Measurements from ENCODE around the gene BCAT1. TPM values are rescaled to one million over a fixed set of nuclear protein-coding genes. Genes with fewer than 3 reads are reported as not detected.
"Not testable (repeated sequence)": the region's sequence is repeated elsewhere in the genome, so short reads cannot be mapped to it uniquely, and the experiment has no call there.

BCAT1 gene
- total RNA-seq, 1 donor from 2014 or later: 35.3 TPM

DNA sequence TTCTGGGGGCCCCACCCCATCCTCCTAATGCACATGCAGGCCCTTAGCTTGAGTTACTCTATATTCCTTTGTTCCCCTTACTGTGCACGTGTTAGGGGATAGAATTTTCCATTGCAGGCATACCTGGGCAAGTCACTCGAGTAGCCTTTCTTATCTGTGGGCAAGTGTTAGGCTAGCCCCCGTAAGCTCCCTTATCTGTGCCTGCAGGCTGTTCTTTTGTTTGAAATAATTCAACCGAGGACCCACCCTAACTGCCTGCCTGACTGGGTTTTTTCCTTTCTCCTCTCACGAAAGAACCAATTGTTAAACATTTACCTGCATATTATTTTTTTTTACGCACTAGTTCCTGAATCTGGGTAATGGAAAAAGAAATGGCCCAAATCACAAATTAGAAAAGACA, 21.3 kb upstream of the BCAT1 start:
- no peak for FAIRE-seq
- DNase-seq (ENCODE audit: low read depth): no peak
- no peaks in the 10 kb centered on the region for H3K27me3 ChIP-seq (ENCODE audit: control insufficient read depth, insufficient read depth, low read length)
- H3K4me3 ChIP-seq (ENCODE audit: low read depth, low read length): no peak overlapping the region
- TF ChIP-seq, protein P1, sequence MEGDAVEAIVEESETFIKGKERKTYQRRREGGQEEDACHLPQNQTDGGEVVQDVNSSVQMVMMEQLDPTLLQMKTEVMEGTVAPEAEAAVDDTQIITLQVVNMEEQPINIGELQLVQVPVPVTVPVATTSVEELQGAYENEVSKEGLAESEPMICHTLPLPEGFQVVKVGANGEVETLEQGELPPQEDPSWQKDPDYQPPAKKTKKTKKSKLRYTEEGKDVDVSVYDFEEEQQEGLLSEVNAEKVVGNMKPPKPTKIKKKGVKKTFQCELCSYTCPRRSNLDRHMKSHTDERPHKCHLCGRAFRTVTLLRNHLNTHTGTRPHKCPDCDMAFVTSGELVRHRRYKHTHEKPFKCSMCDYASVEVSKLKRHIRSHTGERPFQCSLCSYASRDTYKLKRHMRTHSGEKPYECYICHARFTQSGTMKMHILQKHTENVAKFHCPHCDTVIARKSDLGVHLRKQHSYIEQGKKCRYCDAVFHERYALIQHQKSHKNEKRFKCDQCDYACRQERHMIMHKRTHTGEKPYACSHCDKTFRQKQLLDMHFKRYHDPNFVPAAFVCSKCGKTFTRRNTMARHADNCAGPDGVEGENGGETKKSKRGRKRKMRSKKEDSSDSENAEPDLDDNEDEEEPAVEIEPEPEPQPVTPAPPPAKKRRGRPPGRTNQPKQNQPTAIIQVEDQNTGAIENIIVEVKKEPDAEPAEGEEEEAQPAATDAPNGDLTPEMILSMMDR (IDR thresholded peaks at IDR 0.05; ENCODE audit: insufficient read depth, low read length, severe bottlenecking): no peak
- no peaks in the 10 kb centered on the region for H3K36me3 ChIP-seq (ENCODE audit: control insufficient read depth, insufficient read depth, low read length)

- FAIRE-seq: no peak
- TF ChIP-seq, protein P1 (IDR thresholded peaks at IDR 0.05; ENCODE audit: insufficient read depth, low read length, severe bottlenecking): no peak
Measured at GRCh38 chr12:24966951-24967564, 18.2 kb upstream of the BCAT1 start.

DNA sequence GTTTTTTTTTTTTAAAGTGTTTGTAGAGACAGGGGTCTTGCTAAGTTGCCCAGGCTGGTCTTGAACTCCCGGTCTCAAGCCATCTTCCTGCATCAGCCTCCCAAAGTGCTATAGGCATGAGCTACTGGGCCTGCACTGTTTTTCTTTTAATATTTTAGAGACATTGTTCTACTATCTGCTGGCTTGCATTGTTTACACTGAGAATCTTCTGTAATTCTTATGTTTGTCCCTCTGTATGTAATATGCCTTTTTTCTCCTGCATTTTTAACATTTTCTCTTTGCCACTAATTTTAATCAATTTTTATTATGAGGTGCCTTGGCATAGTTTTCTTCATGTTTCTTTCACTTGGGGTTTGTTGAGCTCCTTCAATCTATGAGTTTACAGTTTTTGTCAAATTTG, 15.4 kb upstream of the BCAT1 start:
- Histone ChIP-seq H3K4me3 (ENCODE audit: low read depth, low read length) (no peak overlapping the region), H3K36me3 (ENCODE audit: control insufficient read depth, insufficient read depth, low read length) (no peaks in the 10 kb centered on the region), H3K27me3 (ENCODE audit: control insufficient read depth, insufficient read depth, low read length) (no peaks in the 10 kb centered on the region)
- no peak for FAIRE-seq
- DNase-seq (ENCODE audit: low read depth): no peak
- TF ChIP-seq, protein P1 (IDR thresholded peaks at IDR 0.05; ENCODE audit: insufficient read depth, low read length, severe bottlenecking): no peak

More at GRCh38 chr12:24966951-24967564, 18.2 kb upstream of the BCAT1 start:
- Histone ChIP-seq H3K4me3 (ENCODE audit: low read depth, low read length) (no peak overlapping the region), H3K27me3 (ENCODE audit: control insufficient read depth, insufficient read depth, low read length) (no peaks in the 10 kb centered on the region), H3K36me3 (ENCODE audit: control insufficient read depth, insufficient read depth, low read length) (no peaks in the 10 kb centered on the region)
- DNase-seq (ENCODE audit: low read depth): no peak

DNA sequence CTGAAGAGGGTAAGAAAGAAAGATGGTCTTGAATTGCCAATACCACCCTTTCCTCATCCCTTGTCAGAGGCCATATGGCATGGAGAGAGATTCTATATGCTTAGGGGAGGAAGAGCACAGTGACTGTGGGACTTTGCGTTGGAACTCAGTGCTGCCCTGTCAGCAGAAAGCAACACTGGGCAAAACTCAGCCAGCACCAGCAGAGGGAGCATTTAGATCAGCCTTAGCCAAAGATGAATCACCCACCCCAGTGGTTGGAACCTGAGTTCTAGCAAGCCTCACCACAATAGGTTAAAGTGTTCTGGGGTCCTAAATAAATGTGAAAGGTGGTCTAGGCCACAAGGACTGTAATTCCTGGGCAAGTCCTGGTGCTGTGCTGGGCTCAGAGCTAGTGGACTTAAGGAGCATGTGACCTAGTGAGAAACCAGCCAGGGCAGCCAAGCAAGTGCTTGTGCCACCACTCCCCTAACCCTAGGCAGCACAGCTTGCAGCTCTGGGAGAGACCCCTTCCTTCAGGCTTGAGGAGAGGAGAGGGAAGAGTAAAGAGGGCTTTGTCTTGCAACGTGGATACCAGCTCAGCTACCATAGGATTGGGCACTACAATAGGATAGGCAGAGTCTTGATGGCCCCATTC, 11.4 kb upstream of the BCAT1 start:
- FAIRE-seq: peak; percentile 32
- H3K4me3 ChIP-seq (ENCODE audit: low read depth, low read length): no peak overlapping the region
- TF ChIP-seq, protein P1 (IDR thresholded peaks at IDR 0.05; ENCODE audit: insufficient read depth, low read length, severe bottlenecking): peak; percentile 88
- H3K36me3 ChIP-seq (ENCODE audit: control insufficient read depth, insufficient read depth, low read length): no peaks in the 10 kb centered on the region
- no peaks in the 10 kb centered on the region for H3K27me3 ChIP-seq (ENCODE audit: control insufficient read depth, insufficient read depth, low read length)
- DNase-seq (ENCODE audit: low read depth): peak; percentile 70

DNA sequence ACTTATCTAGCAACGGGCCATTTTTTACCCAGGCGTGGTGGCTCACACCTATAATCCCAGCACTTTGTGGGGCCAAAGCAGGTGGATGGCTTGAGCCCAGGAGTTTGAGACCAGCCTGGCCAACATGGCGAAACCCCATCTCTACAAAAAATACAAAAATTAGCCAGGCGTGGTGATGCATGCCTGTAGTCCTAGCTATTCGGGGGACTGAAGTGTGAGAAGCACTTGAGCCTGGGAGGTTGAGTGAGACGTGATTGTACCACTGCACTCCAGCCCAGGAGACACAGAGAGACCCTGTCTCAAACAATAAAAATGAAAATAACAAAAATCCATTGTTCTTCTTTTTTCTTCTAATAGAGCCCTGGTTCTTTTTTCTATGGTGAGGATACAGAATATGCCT, 7.5 kb upstream of the BCAT1 start:
- H3K36me3 ChIP-seq (ENCODE audit: control insufficient read depth, insufficient read depth, low read length); DNase-seq (ENCODE audit: low read depth); FAIRE-seq; H3K4me3 ChIP-seq (ENCODE audit: low read depth, low read length); H3K27me3 ChIP-seq (ENCODE audit: control insufficient read depth, insufficient read depth, low read length): not testable (repeated sequence)

DNA sequence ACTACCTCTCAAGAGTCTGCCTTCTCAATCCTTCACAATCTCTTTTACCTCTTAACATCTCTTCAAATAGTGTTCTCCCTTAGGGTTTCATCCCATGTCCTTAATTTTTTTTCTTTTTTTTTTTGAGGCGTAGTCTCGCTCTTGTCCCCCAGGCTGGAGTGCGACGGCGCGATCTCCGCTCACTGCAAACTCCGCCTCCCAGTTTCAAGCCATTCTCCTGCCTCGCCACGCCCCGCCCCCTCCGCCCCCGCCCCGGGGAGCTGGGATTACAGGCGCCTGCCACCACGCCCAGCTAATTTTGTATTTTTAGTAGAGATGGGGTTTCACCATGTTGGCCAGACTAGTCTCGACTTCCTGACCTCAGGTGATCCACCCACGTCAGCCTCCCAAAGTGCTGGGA, 7.0 kb upstream of the BCAT1 start:
- H3K4me3 ChIP-seq (ENCODE audit: low read depth, low read length): no peak overlapping the region
- TF ChIP-seq, protein P1 (IDR thresholded peaks at IDR 0.05; ENCODE audit: insufficient read depth, low read length, severe bottlenecking): no peak
- H3K36me3 ChIP-seq (ENCODE audit: control insufficient read depth, insufficient read depth, low read length): no peaks in the 10 kb centered on the region
- DNase-seq (ENCODE audit: low read depth) (no peak), FAIRE-seq (no peak)
- H3K27me3 ChIP-seq (ENCODE audit: control insufficient read depth, insufficient read depth, low read length): no peaks in the 10 kb centered on the region

All from bronchial epithelial cell (primary cell).